GM12878 (cell line): ENCODE measurements around the gene SLC12A6. TPM values are rescaled to one million over a fixed set of nuclear protein-coding genes. Genes with fewer than 3 reads are reported as not detected.

ENCODE experiments used
- CHD4 ChIP-seq: fragments of 200-600 bp; sonication (generic); IDR thresholded peaks from 2 replicates; pipeline ENCODE4 v1.6.1; 2016; ENCODE audit warnings: mild to moderate bottlenecking
- CREB1 ChIP-seq: IDR thresholded peaks from 2 replicates; pipeline ENCODE4 v1.6.1; 2012; ENCODE audit warnings: low read depth, mild to moderate bottlenecking, inconsistent platforms
- FOXK2 ChIP-seq: fragments of 450-650 bp; IDR thresholded peaks from 2 replicates; pipeline ENCODE4 v1.6.1; 2017; ENCODE audit warnings: mild to moderate bottlenecking, moderate library complexity
- FOXM1 ChIP-seq: IDR thresholded peaks from 2 replicates; pipeline ENCODE4 v1.6.1; 2012; ENCODE audit warnings: low read depth, mild to moderate bottlenecking, inconsistent platforms, low read length, moderate library complexity
- HDGF ChIP-seq: fragments of 450-650 bp; IDR thresholded peaks from 2 replicates; pipeline ENCODE4 v1.6.1; 2016; ENCODE audit warnings: antibody characterized with exemption
- NBN ChIP-seq: fragments of 450-650 bp; IDR thresholded peaks from 2 replicates; pipeline ENCODE4 v1.6.1; 2016
- POLR2AphosphoS2 ChIP-seq: IDR thresholded peaks from 2 replicates; pipeline ENCODE4 v1.6.1; 2011; ENCODE audit warnings: low read depth, mild to moderate bottlenecking, low read length, improper control_type of control experiment, moderate library complexity
- RBBP5 ChIP-seq: fragments of 200-600 bp; sonication (generic); conservative IDR thresholded peaks from 2 replicates; pipeline ENCODE4 v1.6.1; 2016
- SIN3A ChIP-seq: IDR thresholded peaks from 2 replicates; pipeline ENCODE4 v1.6.1; 2012; ENCODE audit warnings: low read depth, low read length, improper control_type of control experiment
- SMC3 ChIP-seq: IDR thresholded peaks from 2 replicates; pipeline ENCODE4 v1.6.1; 2011; ENCODE audit warnings: low read length, improper control_type of control experiment, borderline replicate concordance
- TBL1XR1 ChIP-seq: IDR thresholded peaks from 2 replicates; pipeline ENCODE4 v1.6.1; 2012; ENCODE audit warnings: low read depth, low read length, improper control_type of control experiment
- TCF7 ChIP-seq: IDR thresholded peaks from 2 replicates; pipeline ENCODE4 v1.6.1; 2014; ENCODE audit warnings: antibody characterized with exemption, borderline replicate concordance
- USF1 ChIP-seq: IDR thresholded peaks from 2 replicates; pipeline ENCODE4 v1.6.1; 2011; ENCODE audit warnings: borderline replicate concordance, low read depth, mild to moderate bottlenecking, moderate library complexity, mixed read lengths, low read length; ENCODE audit not compliant: insufficient read depth; ENCODE audit errors: extremely low read length
- YBX1 ChIP-seq: fragments of 450-650 bp; IDR thresholded peaks from 2 replicates; pipeline ENCODE4 v1.6.1; 2016; ENCODE audit warnings: antibody characterized with exemption
- ZNF207 ChIP-seq: fragments of 450-650 bp; IDR thresholded peaks from 2 replicates; pipeline ENCODE4 v1.6.1; 2014; ENCODE audit warnings: antibody characterized with exemption, mild to moderate bottlenecking, borderline replicate concordance
- ZNF384 ChIP-seq: IDR thresholded peaks from 2 replicates; pipeline ENCODE4 v1.6.1; 2012; ENCODE audit warnings: low read depth, mild to moderate bottlenecking, low read length, improper control_type of control experiment, borderline replicate concordance
- ZNF687 ChIP-seq: fragments of 450-650 bp; IDR thresholded peaks from 2 replicates; pipeline ENCODE4 v1.6.1; 2017; ENCODE audit warnings: mild to moderate bottlenecking, moderate library complexity
- polyA plus RNA-seq, 11 experiments: library from polyadenylated mRNA; depleted of rRNA in 4 of 11; unstranded in 6 of 11; stranded (reverse) in 5 of 11; fragments of >200 nt; fragmentation: Nextera tagmentation in 4 of 11; fragmentation: Illumina TruSeq in 1 of 11; extraction: Ambion mirVana in 4 of 11; extraction: Trizol in 1 of 11; gene quantifications; 1 replicate in 1 of 11; 2 replicates in 10 of 11; pipeline versions ENCODE4 v1.2.1 to v1.2.3, GENCODE V29; 2011 to 2016; ENCODE audit warnings: inconsistent platforms in 2 of 11, missing spikeins in 2 of 11, low read depth in 1 of 11
- total RNA-seq, 4 experiments: library from RNA; depleted of rRNA in 3 of 4; stranded (reverse); fragments of >200 nt in 3 of 4; fragmentation: Illumina TruSeq in 1 of 4; extraction: Trizol in 1 of 4; gene quantifications; 2 replicates each; pipeline versions ENCODE4 v1.2.1 to v1.2.3, GENCODE V29; 2013 to 2021
- TF ChIP-seq, protein P1 (sequence below): fragments of 450-650 bp; IDR thresholded peaks from 2 replicates; pipeline ENCODE4 v1.6.1; 2017; ENCODE audit warnings: mild to moderate bottlenecking

Gene SLC12A6
- total and polyA plus RNA-seq, 10 of the 15 experiments (the other 5 are each of a cell fraction or from before 2014, with no cell fraction given): 4.7 to 94.4 (median 34.2) TPM

DNA sequence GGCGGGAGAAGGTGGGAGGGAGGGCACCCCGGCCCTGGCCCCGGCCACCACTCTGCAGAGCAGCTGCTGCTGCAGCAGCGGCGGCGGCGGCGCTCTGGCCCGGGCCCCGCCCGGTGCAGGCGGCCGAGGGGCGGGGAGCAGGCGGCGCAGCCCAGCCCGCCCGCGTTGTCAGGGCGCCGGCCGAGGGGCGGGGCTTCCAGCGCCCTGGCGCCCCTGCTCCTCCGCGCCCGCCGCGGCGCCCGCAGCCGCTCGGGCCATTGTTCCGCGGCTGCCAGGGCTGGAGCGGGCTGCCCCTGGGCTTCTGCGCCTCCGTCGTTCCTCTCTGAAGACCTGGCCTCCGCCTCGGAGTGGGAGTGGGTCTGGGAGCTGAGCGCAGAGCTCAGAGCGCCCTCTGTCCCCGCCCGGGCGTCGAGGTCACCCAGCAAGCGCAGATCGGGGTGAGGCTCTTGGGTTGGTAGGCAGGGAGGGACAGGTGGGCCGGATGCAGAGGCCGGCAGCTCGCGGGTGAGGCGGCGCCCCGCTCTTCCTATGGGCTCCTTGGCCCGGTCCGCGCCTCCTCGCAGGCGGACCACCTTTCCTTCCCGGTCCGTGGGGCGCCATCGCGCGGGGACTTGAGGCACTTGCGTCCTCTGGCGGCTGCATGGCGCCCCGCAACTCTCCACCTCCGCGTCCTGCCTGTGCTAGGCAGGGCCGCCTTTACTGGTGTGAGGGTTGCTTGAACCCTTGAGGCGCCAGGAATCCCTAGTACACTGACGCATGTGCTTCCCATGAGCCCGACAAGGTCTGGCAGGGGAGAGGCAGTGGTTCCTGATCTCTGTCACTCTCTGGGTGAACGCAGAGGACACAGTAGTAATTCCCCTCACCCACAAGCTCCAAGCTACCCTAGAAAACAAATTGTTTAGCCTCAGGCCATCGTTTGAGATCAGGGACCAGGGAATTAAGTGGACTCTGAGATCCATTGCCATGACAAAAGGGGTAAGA is 29.8 kb upstream of the SLC12A6 start, which contains the start of gene LPCAT4 (continued):
- TF ChIP-seq ZNF687: 0 out of 2 replicates have a peak, but pooled peaks have one; percentile 18
- TF ChIP-seq TCF7: no peak
- no peak for TF ChIP-seq YBX1
- TF ChIP-seq, protein P1, sequence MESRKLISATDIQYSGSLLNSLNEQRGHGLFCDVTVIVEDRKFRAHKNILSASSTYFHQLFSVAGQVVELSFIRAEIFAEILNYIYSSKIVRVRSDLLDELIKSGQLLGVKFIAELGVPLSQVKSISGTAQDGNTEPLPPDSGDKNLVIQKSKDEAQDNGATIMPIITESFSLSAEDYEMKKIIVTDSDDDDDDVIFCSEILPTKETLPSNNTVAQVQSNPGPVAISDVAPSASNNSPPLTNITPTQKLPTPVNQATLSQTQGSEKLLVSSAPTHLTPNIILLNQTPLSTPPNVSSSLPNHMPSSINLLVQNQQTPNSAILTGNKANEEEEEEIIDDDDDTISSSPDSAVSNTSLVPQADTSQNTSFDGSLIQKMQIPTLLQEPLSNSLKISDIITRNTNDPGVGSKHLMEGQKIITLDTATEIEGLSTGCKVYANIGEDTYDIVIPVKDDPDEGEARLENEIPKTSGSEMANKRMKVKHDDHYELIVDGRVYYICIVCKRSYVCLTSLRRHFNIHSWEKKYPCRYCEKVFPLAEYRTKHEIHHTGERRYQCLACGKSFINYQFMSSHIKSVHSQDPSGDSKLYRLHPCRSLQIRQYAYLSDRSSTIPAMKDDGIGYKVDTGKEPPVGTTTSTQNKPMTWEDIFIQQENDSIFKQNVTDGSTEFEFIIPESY: no peak
- peak; percentile 71 for TF ChIP-seq NBN
- no peak for TF ChIP-seq TBL1XR1
- no peak; the same call in 1 of the 2 replicates for TF ChIP-seq CREB1
- peak; percentile 72; the same call in 1 of the 2 replicates for TF ChIP-seq SMC3
- TF ChIP-seq HDGF: no peak; the same call in none of the 2 replicates
- TF ChIP-seq SIN3A: peak; percentile 68; the same call in 1 of the 2 replicates
- no peak for TF ChIP-seq ZNF384
- TF ChIP-seq CHD4: no peak
- no peak for TF ChIP-seq POLR2AphosphoS2
- TF ChIP-seq FOXM1: no peak; the same call in 1 of the 2 replicates
- TF ChIP-seq USF1: no peak
- TF ChIP-seq ZNF207: peak; percentile 96
- TF ChIP-seq FOXK2: no peak
- TF ChIP-seq RBBP5: no peak
